EH (cell line): ENCODE measurements around the gene CRK.
"Not testable (repeated sequence)": the region's sequence is repeated elsewhere in the genome, so short reads cannot be mapped to it uniquely, and the experiment has no call there.

ENCODE experiments used
- DNase-seq: peaks from one replicate; pipeline ENCODE4 v3.0.0-alpha.2; 2015; ENCODE audit warnings: low read depth

CRK gene

DNA sequence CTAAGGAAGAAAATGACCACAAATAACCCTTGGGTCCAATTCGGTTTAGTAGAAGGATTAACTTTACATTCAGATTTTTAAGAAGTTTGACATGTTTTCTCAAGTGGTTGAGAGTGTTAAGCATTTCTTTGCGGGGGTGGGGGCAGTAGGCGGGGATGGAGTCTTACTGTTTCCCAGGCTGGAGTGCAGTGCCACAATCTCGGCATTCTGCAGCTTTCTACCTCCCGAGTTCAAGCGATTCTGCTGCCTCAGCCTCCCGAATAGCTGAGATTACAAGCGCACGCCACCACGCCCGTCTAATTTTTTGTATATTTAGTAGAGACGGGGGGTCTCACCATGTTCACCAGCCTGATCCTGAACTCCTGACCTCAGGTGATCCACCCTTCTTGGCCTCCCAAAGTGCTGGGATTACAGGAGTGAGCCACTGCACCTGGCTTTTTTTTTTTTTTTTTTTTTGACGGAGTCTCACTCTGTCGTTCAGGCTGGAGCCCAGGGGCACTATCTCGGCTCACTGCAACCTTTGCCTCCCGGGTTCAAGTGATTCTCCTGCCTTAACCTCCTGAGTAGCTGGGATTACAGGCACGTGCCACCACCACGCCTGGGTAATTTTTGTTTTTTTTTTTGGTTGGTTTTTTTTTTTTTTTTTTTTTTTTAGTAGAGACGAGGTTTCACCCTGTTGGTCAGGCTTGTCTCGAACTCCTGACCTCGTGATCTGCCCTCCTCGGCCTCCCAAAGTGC, 68.4 kb downstream of the CRK start:
- DNase-seq = not testable (repeated sequence)

GRCh38 chr17:1386675-1387190, 69.3 kb downstream of the CRK start:
- not testable (repeated sequence) for DNase-seq

DNA sequence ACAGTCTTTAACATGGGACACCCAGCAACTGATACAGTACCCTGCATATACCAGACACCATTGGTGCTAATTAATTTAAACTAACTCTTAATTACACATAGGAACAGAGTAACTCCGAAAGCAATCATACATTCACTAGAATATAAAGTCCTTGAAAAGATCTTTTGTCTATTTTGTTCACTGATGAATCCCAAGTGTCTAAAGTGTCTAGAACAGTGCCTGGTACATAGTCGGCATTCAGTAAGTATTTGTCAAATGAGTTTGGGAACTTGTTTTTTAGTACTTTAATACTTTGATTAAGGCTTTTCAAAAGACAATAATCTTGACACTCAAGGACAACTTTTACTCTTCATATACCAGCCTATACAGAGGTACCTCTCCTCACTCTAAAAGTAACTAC, 69.8 kb downstream of the CRK start:
- no peak for DNase-seq

GRCh38 chr17:1385861-1386260, 70.2 kb downstream of the CRK start:
- no peak for DNase-seq

DNA sequence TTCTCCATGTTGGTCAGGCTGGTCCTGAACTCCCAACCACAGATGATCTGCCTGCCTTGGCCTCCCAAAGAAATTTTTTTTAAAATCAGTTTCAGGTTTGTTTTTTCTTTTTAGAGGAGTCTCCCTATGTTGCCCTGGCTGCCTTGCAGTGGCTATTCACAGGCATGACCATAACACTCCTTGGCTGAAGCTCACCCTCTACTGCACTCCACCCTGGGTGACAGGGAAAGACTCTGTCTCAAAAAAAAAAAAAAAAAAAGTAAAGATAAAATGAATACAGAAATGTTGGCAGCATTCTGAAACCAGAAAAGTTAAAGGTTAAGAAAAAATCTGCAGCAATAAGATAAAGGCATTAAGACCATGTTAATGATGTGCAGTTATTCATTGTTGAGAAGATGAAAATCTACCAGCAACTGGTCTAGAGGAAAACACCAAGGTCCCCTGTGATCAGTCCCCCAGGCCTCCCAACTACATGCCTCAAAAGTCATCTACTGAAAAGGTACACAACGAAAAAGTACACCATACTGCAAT, 71.1 kb downstream of the CRK start:
- peak; percentile 20 for DNase-seq

- peak; percentile 24 for DNase-seq
Measured at GRCh38 chr17:1379930-1380313, 76.1 kb downstream of the CRK start.

DNA sequence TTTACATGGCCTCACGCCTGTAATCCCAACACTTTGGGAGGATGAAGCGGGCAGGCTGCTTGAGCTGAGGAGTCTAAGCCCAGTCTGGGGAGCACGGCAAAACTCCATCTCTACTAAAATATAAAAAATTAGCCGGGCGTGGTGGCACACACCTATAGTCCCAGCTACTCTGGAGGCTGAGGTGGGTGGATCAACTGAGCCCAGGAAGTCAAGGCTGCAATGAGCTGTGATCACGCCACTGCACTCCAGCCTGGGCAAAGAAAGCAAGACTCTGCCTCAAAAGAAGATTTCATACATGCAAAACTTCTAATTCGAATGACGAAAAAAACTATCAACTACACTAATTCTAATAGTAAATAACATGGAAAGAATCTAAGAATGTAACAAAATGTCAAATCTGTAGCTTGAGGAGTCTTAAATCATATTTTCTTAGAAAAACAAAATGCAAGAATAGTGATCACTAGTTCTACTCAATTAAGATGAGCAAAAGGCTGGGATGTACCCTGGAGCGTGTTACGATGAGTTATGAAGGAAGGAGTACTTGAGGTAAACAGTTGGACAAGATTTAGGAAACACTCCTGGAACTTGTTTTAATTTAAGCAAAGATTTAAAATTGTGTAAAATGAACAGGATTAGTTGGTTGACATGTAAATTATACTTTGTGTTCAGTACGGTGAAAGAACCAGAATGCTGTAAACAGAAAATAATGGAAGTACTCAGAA, 76.7 kb downstream of the CRK start:
- no peak for DNase-seq

- not testable (repeated sequence) for DNase-seq
Measured at GRCh38 chr17:1378476-1378860, 77.6 kb downstream of the CRK start.

DNA sequence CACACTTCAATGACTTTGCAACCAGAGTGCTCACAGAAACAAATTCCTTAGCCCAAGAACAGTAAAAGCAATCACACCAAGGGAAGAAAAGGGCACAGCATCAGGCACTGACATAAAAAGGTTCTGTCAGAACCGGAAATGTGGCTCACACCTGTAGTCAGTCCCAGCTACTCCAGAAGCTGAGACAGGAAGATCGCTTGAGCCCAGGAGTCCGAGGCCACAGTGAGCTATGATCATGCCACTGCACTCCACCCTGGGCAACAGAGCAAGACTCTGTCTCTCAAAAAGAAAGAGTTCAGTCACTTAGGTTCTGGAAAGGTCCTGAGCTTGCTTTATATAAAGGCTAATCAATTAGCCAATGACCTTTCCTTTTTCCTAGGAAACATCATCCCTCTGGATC, 78.7 kb downstream of the CRK start:
- no peak for DNase-seq

- DNase-seq = no peak
Measured at GRCh38 chr17:1376061-1376460, 80.0 kb downstream of the CRK start.

DNA sequence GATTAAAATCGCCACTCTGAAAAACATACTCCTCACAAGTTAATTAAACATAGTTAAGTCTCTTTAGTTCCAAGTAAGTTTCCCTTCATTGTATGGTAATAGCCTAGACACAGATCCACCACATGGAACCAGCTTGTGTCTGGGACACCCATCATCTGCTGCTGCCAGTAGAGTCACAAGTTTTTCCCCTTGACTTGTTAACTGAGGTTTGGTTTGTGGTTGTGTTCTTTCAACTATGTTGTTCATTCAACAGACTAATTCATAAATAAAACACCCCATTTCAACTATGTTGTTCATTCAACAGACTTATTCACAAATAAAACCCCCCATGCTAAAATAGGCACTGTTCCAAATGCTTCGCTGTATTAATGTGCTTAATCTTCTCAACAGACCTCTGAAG, 80.4 kb downstream of the CRK start:
- DNase-seq = no peak

- DNase-seq = no peak
Measured at GRCh38 chr17:1374431-1375177, 81.4 kb downstream of the CRK start.

GRCh38 chr17:1373707-1374237, 82.3 kb downstream of the CRK start:
- no peak for DNase-seq

DNA sequence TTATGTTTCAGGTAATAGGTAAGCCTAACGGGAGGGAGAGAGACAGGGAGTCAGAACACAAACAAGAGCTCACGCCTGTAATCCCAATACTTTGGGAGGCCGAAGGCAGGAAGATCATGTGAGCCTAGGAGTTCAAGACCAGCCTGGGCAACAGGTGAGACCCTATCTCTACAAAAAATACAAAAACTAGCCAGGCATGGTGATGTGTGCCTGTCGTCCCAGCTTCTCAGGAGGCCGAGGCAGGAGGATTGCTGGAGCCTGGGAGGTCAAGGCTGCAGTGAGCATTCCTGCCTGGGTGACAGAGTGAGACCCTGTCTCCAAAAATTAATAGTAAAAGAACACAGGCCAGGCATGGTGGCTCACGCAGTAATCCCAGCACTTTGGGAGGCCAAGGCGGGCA, 83.4 kb downstream of the CRK start:
- no peak for DNase-seq

DNA sequence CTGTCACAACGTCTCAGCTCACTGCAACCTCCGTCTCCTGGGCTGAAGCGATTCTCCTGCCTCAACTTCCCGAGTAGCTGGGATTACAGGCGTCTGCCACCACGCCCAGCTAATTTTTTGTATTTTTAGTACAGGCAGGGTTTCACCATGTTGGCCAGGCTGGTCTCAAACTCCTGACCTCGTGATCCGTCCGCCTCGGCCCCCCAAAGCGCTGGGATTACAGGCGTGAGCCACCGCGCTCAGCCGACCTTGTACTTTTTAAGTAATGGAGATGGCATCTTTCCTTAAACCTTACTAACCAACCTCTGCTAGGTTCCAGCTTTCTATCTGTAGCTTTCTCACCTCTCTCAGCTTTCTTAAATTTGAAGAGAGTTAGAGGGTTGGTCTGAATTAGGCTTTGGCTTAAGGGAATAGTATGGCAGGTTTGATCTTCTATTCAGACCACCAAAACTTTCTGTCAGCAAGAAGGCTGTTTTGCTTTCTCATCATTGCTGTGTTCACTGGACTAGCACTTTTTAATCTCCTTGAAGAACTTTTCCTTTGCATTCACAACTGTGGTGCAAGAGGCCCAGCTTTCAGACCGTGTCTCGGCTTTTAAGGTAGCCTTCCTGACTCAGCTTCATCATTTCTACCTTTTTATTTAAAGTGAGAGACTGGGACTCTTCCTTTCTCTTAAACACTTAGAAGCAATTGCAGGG, 84.0 kb downstream of the CRK start:
- DNase-seq = no peak
